Measurements from ENCODE around the gene INPP1. TPM values are rescaled to one million over a fixed set of nuclear protein-coding genes. Genes with fewer than 3 reads are reported as not detected.
"Not testable (repeated sequence)": the region's sequence is repeated elsewhere in the genome, so short reads cannot be mapped to it uniquely, and the experiment has no call there.

Gene INPP1
- total and polyA plus RNA-seq, 7 donors, result 11.9 to 28.4 (median 17.1) TPM

DNA sequence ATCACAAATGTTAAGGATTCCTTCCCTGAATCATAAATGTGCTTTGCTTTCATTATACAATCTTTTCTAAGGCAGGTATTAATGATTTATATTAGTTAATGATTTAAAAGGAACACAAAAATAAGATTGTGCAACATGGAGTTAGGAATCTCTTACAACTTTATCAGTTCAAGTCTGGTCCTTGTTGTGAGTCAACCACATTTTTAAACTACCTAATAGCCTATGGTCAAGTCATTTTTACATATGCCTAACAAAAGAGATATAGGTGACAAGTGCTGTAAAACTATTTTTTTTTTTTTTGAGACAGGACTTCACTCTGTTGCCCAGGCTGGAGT, 8.2 kb upstream of the INPP1 start:
- DNase-seq (no peak), ATAC-seq (no peak)
- intact Hi-C loops (cut with DNase I), result no loop called here
- TF ChIP-seq, protein P1, sequence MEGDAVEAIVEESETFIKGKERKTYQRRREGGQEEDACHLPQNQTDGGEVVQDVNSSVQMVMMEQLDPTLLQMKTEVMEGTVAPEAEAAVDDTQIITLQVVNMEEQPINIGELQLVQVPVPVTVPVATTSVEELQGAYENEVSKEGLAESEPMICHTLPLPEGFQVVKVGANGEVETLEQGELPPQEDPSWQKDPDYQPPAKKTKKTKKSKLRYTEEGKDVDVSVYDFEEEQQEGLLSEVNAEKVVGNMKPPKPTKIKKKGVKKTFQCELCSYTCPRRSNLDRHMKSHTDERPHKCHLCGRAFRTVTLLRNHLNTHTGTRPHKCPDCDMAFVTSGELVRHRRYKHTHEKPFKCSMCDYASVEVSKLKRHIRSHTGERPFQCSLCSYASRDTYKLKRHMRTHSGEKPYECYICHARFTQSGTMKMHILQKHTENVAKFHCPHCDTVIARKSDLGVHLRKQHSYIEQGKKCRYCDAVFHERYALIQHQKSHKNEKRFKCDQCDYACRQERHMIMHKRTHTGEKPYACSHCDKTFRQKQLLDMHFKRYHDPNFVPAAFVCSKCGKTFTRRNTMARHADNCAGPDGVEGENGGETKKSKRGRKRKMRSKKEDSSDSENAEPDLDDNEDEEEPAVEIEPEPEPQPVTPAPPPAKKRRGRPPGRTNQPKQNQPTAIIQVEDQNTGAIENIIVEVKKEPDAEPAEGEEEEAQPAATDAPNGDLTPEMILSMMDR (IDR thresholded peaks at IDR 0.05), result no peak
- no peak overlapping the region for H3K27ac ChIP-seq
- peaks cover 4% of the 10 kb centered on the region for H3K4me1 ChIP-seq
- no peaks in the 10 kb centered on the region for H3K36me3 ChIP-seq (ENCODE audit: insufficient read depth in 1 of 2, low read depth in 1 of 2)
- peaks cover 0 to 3% (median 0%) of the 10 kb centered on the region in 3 donors for H3K27me3 ChIP-seq (ENCODE audit: insufficient read depth in 3 of 3, low read length in 2 of 3)
- no peak overlapping the region for H3K4me3 ChIP-seq
- H3K9me3 ChIP-seq, result no peaks in the 10 kb centered on the region

DNA sequence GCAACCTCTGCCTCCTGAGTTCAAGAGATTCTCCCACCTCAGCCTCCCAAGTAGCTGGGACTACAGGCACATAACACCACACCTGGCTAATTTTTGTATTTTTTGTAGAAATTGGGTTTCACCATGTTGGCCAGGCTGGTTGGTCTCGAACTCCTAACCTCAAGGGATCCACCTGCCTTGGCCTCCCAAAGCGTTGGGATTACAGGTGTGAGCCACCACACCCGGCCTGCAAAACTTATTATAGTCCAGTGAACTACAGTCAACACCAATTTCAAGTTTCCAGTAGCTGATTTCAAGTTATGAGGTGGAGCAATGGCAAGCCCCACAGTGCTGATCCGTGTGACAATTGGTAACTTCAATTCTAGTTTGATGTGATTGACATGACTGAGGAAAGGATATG, 7.8 kb upstream of the INPP1 start:
- DNase-seq; H3K4me1 ChIP-seq; ATAC-seq; H3K9me3 ChIP-seq; H3K4me3 ChIP-seq; H3K36me3 ChIP-seq (ENCODE audit: insufficient read depth in 1 of 2, low read depth in 1 of 2); intact Hi-C loops (cut with DNase I); H3K27me3 ChIP-seq (ENCODE audit: insufficient read depth in 3 of 3, low read length in 2 of 3); H3K27ac ChIP-seq: not testable (repeated sequence)
- 88 to 93% (median 92%) methylated on average over 4 of the region's 4 CpGs for WGBS, 3 donors

DNA sequence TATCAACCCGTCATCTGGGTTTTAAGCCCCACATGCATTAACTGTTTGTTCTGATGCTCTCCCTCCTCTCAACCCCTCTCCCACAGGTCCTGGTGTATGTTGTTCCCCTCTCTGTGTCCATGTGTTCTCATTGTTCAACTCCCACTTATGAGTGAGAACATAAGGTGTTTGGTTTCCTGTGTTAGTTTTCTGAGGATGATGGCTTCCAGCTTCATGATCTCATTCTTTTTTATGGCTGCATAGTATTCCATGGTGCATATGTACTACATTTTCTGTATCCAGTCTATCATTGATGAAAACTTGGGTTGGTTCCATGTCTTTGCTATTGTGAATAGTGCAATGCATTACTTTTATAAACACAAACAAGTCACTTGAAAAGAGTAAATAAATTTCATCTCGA, 7.0 kb upstream of the INPP1 start:
- intact Hi-C loops (cut with DNase I), result no loop called here
- Histone ChIP-seq H3K4me1 (peaks cover 4% of the 10 kb centered on the region), H3K4me3 (no peak overlapping the region), H3K27me3 (ENCODE audit: insufficient read depth in 3 of 3, low read length in 2 of 3) (no peaks in the 10 kb centered on the region), H3K27ac (no peak overlapping the region), H3K9me3 (no peaks in the 10 kb centered on the region), H3K36me3 (ENCODE audit: insufficient read depth in 1 of 2, low read depth in 1 of 2) (no peaks in the 10 kb centered on the region)
- TF ChIP-seq, protein P1 (IDR thresholded peaks at IDR 0.05), result no peak
- ATAC-seq, result no peak
- WGBS, 3 donors, result 94 to 97% (median 94%) methylated on average over 2 of the region's 2 CpGs
- DNase-seq, result no peak

DNA sequence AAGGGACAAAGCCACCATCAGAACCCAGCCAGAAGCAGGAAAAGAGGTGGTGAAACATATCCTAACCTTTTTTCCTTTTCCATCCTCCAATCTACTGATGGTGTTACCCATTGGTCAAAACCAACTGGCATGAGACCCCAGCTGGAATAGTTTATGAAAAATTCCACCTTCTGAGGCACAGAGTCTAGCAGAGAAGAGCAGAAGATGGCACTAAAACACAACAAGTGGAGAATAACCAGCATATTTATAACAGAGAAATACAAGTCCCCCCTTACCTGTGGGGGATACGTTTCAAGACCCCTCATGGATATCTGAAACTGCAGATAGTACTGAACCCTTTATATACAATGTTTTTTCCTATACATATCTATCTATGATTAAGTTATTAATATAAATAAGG, 4.9 kb upstream of the INPP1 start:
- H3K27ac ChIP-seq, result no peak overlapping the region
- DNase-seq (no peak), ATAC-seq (peak in 1 of 4 donors; percentile 9)
- no peak overlapping the region for H3K4me3 ChIP-seq
- TF ChIP-seq, protein P1 (IDR thresholded peaks at IDR 0.05), result no peak
- peaks cover 10% of the 10 kb centered on the region for H3K4me1 ChIP-seq
- intact Hi-C loops (cut with DNase I), result no loop called here
- no peaks in the 10 kb centered on the region for H3K27me3 ChIP-seq (ENCODE audit: insufficient read depth in 3 of 3, low read length in 2 of 3)
- H3K36me3 ChIP-seq (ENCODE audit: insufficient read depth in 1 of 2, low read depth in 1 of 2), result no peaks in the 10 kb centered on the region
- WGBS, 3 donors, result 64 to 81% (median 73%) methylated on average over 1 of the region's 1 CpG
- no peaks in the 10 kb centered on the region for H3K9me3 ChIP-seq

DNA sequence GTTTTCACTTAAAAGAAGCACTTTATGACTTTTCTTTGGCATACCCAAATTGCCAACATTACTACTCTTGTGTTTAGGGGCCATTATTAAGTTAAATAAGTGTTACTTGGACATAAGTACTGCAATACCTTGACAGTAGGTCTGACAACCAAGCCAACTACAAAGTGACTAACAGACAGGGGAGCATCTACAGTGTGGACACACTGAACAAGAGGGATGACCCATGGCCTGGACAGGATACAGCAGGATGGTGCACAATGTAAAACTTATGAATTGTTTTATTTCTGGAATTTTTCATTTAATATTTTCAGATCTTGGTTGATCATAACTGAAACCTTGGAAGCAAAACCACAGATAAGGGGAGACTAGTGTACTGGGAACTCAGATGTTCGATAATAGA, 4.0 kb upstream of the INPP1 start:
- intact Hi-C loops (cut with DNase I), result no loop called here
- DNase-seq, result no peak
- no peak for ATAC-seq
- Histone ChIP-seq H3K27me3 (ENCODE audit: insufficient read depth in 3 of 3, low read length in 2 of 3) (no peaks in the 10 kb centered on the region), H3K4me1 (peaks cover 11% of the 10 kb centered on the region), H3K27ac (no peak overlapping the region), H3K9me3 (no peaks in the 10 kb centered on the region), H3K36me3 (ENCODE audit: insufficient read depth in 1 of 2, low read depth in 1 of 2) (no peaks in the 10 kb centered on the region), H3K4me3 (no peak overlapping the region)
- 83 to 91% (median 87%) methylated on average over 1 of the region's 1 CpG for WGBS, 3 donors
- TF ChIP-seq, protein P1 (IDR thresholded peaks at IDR 0.05), result no peak

Measured in psoas muscle (tissue), 8 donors.